ENCODE measurements around the gene ANXA9.

The ANXA9 gene

DNA sequence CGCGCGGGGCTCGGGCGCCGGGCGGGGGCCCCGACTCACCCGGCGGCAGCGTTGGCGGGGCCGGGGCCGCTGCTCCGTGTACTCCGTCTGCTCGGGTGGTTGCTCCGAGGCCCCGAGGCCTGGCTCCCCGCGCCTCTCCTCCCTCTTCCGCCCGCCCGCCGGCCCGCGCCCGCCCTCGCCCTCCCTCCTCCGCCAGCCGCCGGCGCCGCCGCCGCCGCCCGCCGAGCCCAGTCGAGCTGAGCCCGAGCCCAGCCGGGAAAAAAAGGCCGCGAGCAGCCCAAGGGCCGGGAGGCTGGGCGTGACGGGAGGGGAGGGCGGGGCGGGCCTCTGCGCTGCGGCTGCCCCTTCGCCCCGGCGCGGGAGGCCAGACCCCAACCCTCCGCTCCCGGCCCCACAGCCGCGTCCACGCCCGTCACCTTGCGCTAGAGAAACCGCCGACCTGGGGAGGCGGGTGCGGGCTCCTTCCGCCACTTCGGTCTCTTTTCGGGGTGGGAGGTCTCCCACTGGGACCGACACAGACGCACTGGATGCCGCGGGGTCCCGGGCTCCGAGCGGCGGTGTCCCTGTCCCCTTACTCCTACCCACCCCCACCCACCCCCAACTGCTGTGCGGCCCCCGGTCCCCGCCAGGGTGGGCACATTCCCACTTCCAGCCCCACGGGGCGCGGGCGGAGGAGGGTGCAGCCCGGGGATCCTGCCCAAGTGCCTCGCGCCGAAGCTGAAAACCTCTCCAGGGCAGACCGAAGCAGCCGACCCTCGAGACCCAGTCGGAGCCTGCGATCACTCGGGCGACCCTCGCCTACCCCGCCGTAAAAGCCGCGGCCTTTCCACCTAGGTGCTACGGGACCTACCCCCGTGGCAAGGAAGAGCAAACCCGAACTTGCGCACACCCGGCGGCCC is 7.3 kb upstream of the ANXA9 start, which contains the start of gene CERS2:
Gene CERS2, minus strand, starts transcription at position 256 of the 899 bp plus-strand sequence. CDS start 5,745 bp downstream, outside the sequence.
- DNase-seq (ENCODE audit: low read depth): peak; percentile 77

DNA sequence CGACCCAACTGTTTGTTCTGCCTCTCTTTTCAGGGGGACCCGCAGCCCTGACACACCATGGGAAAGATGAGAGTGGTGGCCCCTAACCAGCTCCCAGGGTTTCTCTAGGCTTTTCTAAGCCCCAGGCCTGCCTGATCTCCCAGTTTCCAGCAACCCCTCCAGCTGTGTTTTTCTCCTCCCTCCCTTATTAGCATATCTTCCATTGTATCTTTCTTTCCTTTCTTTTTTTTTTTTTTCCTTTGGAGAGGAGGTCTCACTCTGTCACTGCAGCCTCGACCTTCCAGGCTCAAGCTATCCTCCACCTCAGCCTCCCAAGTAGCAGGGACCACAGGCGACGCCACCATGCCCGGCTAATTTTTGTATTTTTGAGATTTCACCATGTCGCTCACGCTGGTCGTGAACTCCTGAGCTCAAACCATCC is 5.7 kb upstream of the ANXA9 start:
- DNase-seq (ENCODE audit: low read depth): no peak

DNA sequence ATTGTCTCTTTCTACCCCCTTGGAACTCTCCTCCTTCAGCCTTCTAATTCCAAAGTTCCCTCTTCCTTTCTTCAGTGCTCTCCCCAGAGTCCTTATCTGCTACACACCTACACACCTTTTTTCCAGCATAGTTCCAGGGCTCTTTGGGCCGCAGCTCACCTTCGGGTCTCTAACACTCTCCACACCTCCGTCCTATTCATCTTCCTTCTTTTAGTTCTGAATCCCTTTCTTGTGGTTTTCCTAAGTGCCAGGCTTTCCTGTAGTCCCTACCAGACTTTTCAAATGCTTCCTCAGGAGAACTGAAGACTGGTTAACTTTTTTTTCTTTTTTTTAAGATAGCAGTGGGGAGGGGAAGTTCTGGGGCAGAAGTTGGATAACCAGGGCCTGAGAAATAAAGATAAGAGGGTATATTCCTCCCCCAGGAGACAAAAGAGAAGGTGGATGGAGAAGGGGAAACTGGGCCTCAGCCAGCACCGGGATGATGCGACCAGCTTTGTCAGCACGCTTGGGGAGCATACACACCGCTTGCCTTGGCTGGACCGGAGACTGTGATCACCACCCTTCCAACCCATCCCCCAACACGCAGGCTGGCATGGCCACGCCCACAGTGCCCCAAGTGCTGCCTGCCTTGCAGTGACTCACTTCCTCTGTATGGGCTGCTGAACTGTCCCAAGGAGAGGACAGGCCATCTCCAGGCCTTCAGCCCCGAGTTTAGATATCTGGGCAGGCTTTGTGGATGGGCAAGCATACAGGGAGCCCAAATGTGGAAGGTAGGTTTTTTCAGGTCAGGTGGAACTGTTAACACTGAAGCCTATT is 5.0 kb upstream of the ANXA9 start:
- peak; percentile 53 for DNase-seq (ENCODE audit: low read depth)

DNA sequence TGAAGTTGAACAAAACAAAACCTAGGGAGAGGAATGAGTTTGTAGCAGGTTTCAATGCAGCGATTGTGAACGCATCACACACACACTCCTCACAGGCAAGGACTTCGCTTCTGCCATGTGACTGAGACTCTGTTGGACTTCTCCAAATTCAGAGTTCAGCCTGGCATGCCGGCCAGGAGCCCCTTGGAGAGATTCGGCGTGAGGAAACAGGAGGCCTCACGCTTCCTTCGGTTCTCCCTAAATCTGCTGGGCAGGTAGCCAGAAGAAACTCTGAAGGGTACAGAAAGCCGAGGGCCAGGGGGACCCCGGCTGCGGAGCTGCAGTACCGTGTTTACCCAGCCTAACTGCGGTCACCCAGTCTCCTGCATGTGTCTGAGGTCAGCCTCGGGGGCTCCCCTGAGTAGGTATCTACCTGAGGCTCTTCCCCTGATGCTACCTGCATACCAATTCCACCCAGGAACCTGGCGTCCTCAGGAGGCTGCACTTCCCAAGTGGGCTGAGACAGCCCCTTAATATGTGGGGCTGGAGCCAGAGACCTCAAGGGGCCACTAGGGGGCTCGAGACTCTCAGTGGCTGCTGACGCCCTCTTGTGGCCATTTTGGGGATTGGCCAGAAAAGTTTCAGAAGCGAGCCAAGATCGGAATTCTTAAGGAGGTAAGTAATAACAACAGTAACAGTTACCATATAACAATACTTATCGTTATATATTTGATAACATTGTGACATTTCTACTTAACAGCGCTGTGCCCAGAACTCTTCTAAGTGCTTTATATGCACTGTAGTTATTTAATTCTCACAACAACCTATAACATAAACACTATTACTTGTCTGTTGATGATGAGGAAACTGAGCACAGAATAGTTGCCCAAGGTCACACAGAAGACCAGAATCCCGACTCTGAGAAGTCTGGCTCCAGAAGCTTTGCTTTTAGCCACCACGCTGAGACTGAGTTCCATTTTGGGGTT is 2.7 kb upstream of the ANXA9 start:
- DNase-seq (ENCODE audit: low read depth): peak; percentile 78

DNA sequence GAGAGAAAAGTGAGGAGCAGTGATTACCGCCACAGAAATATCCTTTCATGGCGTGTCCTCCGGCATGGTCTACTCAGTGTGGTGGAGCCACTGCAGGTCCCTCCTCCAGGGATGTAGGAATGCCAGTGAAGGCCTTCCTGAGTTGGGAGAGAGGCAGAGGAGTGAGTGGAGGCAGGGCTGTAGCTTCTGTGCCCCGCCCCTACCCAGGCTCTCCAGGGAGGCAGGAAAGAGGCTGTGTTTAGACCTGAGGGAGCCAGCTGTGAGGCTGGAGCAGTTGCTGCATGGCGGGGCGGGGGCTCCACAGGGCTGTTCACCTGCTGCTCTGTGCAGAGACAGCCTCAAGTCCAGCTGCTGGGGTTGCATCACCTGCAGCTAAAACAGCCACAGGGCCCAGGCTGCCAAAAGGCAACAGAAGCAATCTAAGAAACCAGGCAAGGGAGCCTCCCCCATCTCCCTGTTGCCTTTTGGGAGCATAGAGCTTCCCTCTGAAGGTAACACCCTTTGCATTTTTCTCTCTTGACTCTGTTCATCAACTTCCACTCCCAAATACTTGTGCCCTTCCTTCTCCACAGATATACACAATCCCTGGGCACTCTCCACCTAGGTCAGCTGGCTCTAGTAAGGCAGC is 801 bp upstream of the ANXA9 start:
- no peak for DNase-seq (ENCODE audit: low read depth)

DNA sequence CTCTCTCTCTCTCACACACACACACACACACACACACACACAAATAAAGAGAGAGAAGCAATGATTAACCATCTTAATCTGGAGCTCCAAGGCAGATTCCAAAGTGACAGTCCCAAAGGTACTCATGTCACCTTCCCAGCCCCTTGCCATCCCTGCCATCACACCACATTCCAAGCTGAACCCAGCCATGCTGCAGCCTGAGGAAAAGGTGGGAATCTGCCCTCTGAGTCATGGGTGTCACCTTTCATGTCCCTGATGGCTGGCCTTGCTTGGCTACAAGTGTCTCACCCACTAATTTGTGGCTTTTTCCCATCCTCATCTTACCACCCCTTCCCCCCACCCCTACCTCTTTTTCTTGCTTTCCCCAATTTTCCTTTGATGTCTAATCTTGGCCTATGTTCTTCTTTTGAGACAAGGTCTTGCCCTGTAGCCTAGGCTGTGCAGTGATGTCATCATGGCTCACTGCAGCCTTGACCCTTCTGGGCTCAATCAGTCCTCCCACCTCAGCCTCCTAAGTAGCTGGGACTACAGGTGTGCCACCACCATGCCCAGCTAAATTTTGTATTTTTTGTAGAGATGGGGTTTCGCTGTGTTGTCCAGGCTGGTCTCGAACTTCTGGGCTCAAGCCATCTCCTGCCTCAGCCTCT is 3.2 kb downstream of the ANXA9 start:
- DNase-seq (ENCODE audit: low read depth): no peak

DNA sequence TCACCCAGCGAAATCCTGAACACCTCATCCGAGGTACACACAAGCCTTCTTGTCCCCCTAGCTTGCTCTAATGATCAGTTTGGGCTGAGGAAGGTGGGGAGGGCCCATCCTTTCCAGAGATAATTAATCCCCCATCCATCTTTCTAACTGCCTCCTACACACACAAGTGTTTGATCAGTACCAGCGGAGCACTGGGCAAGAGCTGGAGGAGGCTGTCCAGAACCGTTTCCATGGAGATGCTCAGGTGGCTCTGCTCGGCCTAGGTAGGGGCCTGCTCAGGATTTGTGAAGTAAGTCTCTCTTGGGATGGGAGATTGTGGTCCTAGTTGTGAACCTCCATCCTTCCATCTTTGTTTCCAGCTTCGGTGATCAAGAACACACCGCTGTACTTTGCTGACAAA is 5.8 kb downstream of the ANXA9 start:
- DNase-seq (ENCODE audit: low read depth): no peak

DNA sequence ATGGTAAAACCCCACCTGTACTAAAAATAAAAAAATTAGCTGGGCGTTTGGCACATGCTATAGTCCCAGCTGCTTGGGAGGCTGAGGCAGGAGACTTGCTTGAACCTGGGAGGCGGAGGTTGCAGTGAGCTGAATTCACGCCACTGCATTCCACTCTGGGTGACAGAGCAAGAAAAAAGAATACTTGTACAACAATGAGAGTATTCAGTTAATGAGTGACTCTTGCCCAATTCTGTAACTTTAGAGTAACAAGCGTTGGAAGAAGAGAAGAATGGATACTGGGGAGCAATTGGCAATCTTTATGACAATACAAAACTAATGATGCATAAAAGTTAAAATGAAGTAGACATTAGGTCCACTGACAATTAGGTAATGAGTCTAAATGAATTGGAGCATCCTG is 10.5 kb downstream of the ANXA9 start:
- DNase-seq (ENCODE audit: low read depth): no peak

DNA sequence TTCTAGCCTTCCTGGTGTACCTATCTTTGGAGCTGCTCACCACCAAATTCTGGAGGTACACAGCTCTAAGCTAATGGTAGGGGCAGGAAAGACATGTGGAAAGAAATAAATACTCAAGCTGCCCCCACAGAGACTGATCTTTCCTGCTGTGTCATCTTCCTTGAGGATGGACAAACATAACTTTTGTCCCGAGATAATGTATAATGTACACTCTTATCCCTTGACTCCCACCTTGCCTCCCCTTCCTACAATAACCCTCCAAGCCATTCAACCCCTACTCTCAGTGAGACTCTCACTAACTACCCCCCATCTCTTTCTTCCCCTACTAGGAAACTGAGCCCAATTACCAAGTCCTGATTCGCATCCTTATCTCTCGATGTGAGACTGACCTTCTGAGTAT is 12.2 kb downstream of the ANXA9 start:
- DNase-seq (ENCODE audit: low read depth): no peak

DNA sequence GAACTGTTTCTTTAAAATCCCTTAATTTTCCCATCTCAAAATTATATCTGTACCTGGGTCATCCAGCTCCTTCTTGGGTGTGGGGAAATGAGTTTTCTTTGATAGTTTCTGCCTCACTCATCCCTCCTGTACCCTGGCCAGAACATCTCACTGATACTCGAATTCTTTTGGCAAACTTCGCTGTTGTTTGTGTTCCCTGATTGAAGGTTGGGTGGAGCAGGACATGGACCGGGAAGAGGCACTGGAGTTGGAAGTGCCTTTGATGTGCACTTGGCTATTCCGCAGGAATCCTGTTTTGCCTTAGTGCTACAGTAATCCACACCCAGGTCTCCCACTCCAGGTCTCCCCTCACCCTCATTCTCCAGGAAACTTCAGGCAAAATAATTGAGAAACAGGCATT is 13.4 kb downstream of the ANXA9 start:
- DNase-seq (ENCODE audit: low read depth): no peak

DNA sequence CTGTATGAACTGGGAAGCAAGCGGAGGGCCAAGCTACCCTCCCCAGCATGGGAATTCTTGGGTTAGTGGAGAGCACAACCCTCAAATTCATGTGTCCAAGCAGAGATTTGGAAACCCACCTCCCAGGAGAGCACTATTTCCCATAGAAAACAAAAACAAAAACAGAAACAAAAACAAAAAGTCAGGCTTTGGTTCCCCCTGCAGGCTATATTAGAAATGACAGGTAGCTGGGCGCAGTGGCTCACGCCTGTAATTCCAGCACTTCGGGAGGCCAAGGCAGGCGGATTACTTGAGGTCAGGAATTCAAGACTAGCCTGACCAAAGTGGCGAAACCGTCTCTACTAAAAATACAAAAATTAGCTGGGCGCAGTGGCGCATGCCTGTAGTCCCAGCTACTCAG is 13.8 kb downstream of the ANXA9 start:
- no peak for DNase-seq (ENCODE audit: low read depth)

DNA sequence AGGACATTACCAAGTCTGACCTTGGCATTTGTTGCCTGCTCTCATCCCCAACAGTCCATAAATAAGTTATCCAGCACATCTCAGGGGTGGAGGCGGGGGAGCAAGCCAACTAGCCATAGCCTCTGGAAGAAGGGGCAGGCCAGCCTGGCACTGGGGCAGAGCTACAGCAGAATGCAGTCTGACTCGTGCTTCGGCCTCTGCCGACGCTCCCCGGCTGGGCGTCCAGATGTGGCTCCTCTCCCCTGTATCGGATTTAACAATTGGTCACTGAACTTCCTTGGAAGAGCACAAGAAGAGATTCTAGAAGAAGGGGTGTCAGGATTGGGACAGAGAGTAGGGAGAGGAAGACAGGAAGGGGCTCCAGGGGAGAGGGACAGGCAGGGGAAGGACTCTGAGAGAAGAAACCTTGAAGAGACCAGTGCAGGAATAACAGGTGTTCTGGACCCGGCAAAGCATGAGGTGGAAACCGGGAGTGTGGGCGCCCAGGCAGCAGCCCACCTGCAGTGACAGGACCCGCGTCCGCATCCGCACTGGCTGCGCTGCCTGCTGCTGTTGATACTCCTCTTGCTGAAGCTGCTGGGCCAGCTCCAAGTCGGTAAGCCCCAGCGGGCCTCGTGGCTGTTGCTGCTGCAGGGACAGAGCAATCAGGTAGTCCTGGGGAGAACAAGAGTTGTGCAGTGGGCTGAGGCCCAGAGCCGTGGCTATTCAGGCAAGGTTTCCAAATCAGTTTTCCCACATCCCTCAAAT is 15.2 kb downstream of the ANXA9 start:
- no peak for DNase-seq (ENCODE audit: low read depth)

DNA sequence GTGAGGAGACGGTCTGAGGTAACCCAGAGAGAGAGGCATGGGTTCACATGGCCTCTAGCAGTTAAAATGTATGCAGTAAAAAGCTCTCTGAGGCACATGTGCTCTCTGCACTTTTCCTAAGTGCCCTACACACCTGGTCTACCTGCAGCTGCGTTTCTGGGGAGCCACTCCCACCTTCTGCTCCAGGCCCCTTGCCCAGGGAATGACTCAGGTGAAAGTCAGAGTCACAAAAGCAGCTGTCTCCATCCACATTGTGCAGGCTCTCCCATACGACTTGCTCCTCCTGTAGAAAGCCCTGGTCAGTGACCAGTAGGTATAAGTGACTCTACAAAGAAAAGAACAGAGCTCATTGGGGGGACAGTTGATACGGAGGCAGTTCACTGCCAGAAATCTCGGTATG is 15.9 kb downstream of the ANXA9 start:
- DNase-seq (ENCODE audit: low read depth): no peak

DNA sequence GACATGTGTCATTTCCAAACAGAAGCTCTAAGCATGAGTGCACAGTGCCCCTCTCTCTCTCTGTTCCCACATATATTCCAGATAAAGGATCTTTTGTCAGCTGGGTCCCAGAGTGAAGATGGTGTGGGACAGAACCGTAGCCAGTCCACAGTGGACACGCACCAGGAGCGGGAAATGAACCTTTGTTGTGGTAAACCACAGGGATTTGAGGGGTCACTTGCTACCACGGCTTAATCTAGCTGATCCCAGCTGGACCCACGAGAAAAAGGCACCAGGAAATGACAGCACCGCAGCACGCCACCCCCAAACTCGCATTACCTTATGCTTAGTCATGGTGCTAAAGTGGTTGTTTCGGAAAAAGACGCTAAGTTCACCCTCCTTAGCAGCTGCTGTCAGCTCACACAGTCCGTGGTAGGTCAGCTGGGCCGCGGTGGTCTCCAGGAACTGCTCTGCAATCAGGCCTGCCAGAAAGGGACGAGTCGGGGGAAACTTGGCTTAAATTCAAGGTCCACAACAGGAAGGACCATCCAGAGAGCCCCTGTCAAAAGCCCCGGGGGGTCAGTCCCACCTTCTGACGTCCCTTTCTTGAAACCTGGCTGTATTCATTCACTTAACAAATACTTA is 17.1 kb downstream of the ANXA9 start:
- no peak for DNase-seq (ENCODE audit: low read depth)

DNA sequence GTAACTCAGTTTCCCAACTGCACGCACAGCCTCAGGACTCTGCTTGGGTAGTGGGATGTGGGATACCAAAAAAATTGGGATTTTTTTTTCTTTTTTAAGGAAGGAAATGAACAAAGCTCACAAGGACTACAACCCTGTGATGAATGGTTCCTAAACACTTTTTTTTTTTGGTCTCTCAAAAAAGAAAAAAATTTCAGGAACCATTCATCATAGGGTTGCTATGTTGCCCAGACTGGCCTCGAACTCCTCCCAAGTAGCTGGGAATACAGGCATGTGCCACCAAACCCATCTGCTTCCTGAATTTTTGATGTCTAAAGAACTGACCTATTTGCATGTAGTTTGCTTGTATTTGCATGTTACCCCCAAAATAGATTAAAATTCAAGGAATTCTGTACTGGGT is 17.8 kb downstream of the ANXA9 start:
- DNase-seq (ENCODE audit: low read depth): no peak

DNA sequence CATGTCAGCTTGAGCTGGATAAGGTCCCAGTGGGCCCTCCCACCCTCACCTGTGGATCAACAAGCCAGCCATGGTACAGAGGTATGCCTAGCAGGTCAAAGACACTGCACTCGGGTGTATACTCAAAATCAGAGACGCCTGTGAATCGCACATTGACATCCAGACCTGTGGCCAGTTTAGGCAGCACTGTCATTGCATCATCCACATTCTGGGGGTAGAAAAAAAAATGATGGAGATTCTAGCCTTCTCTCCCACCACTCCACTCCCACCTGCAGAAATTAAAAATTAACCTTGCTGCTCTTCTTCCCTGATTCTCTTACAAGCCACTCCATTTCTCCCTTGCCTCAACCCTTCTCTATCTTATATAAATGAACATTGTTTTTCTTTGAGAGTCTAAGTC is 18.3 kb downstream of the ANXA9 start:
- DNase-seq (ENCODE audit: low read depth): no peak

DNA sequence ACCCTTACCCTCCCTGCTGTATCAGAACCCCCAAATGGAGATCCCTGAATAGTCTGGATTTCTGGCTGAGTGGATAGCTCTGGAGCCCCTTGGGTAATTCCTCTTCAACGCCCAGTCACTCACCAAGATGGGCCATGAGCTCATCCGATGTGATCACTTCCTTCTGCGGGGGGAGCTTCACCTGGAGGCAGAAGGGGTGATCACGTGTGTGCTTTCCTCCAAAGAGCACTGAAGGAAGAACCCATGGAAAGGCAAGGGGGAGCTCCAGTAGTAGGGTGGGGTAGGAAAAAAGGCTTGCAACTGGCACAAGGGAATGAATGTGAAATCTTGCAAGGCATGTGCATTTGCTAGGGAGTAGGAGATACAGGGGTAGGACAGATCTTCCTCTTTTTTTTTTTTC is 19.5 kb downstream of the ANXA9 start:
- no peak for DNase-seq (ENCODE audit: low read depth)

DNA sequence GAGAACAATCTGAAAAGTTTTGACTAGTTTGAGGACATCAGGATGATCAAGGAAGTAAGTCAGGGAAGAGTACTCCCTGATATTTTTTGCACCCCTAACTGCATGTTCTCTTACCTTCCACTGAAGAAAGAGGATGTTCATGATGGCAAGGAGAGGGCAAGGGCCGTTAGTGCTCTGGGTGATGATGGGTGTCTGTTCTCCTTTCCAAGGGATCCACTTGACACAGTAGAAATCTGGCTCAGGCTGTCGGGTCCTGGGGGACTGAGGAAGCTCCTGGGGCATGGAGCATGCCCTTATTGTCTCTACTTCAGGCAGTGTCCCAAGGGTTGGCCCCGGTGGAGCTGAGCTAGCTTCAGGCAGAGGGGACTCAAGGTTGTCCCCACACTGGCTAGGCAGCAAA is 20.0 kb downstream of the ANXA9 start:
- DNase-seq (ENCODE audit: low read depth): no peak

DNA sequence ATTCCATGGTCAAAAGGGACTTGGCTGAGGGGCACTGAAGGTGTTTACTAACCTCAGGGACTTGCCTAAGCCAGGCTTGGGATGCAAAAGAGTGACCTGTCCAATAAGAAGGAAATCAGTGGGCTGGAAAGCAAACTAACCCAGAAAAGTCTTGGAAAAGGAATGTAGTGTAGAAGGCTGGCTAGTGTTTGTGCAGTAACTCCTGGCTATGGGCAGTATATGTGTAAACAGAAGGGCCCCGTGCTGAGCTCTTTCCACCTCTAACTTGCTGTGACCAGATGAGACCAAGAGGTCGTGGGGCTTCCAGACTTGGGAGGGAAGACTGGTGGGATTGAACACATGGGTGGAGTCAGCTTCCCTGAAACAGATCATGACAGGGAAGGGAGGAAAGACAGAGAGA is 20.5 kb downstream of the ANXA9 start:
- no peak for DNase-seq (ENCODE audit: low read depth)

DNA sequence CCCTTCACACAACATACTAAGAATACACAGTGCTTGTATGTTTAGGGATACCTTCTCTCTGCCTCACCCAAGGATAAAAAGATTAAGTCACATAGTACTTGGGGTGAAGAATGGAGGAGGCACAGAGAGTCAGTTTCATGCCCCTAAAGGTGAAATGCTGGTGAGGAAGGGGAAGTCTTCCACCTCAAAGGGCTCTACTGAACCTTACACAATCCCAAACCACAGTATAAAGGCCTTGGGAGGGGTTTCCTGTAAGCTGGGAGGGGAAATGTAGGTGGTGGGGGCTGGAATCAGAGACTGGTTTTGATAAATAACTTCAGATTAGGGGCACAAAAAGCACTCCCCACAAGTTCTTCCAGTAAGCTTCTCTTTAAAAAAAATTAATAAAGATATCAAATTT is 21.1 kb downstream of the ANXA9 start:
- DNase-seq (ENCODE audit: low read depth): no peak

Data from activated T-helper 1 cell treated with Interleukin-2 at 50 U/mL for 16 hours (primary cell).